ENCODE data around the gene LIF.

LIF gene

DNA sequence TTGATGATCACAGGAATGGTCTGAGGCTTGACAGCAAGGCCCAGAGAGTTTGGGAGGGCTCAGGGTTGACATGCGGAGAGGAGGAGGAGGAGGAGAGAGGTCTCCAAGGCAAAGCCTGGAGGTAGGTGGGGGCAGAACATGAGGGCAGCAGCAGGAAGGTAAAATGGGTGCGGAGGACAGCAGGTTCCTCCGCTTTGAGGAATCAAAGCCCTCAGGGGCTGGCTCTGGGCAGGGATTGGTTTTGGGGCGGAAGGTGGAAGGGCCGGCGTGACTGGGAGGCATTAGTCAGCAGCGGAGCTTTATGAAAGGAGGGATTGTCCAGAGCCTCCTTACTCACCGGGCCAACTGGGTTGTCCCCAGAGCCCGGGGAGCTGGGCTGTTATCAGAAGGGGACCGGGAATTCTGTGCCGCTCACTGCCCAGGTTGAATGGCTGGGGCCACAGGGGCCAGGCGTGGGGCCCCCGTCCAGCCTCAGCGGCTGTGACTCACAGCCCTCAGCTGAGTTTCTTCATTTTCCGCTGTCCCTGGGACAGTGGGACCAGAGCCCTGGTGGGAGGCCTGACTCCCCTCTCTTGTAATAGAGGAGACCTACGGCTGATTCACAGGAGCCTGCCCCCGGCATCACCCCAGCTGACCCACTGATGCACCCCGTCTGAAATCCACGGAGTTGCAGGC is 36.2 kb downstream of the LIF start:
- TF ChIP-seq, protein P1, sequence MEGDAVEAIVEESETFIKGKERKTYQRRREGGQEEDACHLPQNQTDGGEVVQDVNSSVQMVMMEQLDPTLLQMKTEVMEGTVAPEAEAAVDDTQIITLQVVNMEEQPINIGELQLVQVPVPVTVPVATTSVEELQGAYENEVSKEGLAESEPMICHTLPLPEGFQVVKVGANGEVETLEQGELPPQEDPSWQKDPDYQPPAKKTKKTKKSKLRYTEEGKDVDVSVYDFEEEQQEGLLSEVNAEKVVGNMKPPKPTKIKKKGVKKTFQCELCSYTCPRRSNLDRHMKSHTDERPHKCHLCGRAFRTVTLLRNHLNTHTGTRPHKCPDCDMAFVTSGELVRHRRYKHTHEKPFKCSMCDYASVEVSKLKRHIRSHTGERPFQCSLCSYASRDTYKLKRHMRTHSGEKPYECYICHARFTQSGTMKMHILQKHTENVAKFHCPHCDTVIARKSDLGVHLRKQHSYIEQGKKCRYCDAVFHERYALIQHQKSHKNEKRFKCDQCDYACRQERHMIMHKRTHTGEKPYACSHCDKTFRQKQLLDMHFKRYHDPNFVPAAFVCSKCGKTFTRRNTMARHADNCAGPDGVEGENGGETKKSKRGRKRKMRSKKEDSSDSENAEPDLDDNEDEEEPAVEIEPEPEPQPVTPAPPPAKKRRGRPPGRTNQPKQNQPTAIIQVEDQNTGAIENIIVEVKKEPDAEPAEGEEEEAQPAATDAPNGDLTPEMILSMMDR (conservative IDR thresholded peaks at IDR 0.05; ENCODE audit: low read depth, low read length): no peak
- DNase-seq (ENCODE audit: low read depth): peak; percentile 66
- no peak overlapping the region for H3K4me3 ChIP-seq (ENCODE audit: low read depth, low read length)

DNA sequence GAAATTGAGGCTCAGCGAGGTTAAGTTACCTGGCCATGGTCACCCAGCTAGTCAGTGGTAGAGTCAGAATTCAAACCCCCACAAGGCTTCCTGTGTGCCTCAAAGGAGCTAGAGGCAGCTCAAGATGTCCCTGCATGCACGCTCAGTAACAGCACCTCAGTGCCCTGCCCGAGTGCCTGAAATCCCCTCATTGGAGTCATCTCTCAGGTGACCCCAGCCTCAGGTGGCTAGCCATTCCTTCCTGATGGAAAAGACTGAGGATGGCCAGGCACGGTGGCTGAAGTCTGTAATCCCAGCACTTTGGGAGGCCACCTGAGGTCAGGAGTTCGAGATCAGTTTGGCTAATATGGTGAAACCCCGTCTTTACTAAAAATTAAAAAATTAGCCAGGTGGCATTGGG is 36.9 kb downstream of the LIF start:
- no peak for DNase-seq (ENCODE audit: low read depth)
- TF ChIP-seq, protein P1 (conservative IDR thresholded peaks at IDR 0.05; ENCODE audit: low read depth, low read length): no peak
- no peak overlapping the region for H3K4me3 ChIP-seq (ENCODE audit: low read depth, low read length)

DNA sequence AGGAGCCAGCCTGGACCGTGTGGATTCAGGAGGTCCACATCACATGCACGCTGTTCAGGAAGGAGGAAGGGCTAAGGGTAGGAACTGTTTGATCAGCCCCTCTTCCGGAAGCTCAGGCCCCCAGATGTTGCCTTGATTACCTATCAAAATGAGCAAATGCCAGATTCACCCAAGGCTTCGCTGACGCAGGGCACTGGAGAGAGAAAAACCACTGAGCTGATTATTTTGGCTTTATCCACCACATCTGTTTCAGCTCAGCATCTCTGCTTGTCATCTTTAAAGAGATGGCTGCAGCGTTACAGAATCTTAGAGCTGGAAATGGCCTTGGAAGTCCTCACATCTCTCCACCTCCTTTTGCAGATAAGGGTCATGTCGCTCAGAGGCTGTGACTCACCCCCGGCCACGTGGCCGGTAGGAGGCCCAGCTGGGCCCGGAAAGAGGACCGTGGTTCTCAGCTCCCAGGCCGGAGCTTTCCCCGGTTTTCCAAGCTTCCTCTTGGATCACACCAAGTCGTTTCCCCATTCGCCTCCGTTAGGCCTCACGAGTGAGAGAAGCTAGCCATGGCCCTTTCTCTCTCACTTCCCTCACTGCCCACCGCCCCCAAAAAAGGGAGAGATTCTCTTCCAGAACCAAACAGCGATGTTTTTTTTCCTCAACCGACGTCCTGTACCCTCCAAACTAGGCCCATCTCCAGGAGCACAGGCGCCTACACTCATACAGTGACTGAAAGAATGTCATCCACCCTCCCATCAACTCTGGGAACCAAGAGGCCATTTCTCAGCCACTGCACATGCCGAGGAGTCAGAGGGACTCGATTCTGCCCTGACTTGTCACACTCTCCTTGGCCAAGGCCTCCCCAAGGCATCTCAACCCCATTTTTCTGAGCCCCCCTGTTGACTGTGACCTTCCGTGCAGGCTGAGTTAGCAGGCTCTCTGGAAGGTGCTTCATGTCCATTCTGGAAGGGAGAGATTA is 37.6 kb downstream of the LIF start:
- TF ChIP-seq, protein P1 (conservative IDR thresholded peaks at IDR 0.05; ENCODE audit: low read depth, low read length): no peak
- peak; percentile 83 for DNase-seq (ENCODE audit: low read depth)
- no peak overlapping the region for H3K4me3 ChIP-seq (ENCODE audit: low read depth, low read length)

DNA sequence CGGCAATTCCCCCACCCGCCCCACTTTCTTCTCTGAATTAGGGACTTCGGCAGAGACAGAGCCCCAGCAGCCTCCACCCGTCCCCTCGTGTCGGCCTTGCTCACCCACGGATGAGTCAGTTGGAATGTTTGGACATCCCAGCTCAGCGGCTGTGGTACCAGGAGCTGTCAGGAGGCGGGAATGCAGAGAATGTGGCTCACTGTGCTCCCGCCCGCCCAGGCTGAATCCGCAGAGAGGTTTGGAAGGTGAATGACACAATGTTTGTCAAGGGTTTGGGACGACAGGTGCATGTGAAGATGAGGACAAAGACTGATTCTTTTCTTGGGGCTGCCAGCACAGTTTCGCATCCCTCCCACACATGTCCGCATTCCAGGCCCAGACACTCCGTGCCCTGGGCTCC is 39.6 kb downstream of the LIF start:
- TF ChIP-seq, protein P1 (conservative IDR thresholded peaks at IDR 0.05; ENCODE audit: low read depth, low read length): no peak
- DNase-seq (ENCODE audit: low read depth): peak; percentile 97
- no peak overlapping the region for H3K4me3 ChIP-seq (ENCODE audit: low read depth, low read length)

DNA sequence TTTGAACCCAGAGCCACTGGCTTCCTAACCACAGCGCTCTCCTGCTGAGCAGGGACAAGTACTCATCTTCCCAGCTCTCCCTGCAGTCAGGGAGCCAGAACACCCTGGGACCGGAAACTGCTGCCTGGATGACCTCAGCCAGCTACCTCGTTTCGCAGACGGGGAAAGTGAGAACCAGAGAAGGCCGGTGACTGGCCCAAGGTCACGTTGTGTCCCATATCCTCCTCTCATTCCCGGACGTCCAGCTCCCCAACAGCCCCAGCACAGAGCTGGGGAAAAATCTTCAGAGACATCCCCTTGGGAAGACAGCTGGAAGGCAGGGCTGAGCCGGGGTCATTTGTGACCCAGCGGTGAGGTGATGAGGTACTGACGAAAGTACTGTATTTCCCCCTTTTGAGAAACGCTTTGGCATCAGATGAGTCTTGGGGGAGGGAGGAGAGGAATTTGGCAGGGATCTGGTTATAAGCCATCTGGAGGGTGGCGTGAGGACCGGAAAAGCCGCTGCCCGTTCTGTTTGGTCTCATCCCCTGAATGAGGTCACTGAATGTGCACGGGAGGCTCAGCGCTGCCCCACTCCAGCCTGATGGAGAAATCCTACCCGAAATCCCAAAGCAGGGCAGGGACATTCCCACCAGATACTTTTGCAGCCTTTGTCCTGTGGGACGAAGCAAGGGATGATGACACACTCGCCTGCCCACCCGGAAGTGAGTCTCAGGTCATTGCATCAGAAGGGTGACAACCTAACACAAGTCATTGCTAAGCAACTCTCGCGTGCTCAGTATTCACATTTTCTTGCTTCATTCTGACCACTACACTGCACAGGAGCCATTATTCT is 41.1 kb downstream of the LIF start:
- TF ChIP-seq, protein P1 (conservative IDR thresholded peaks at IDR 0.05; ENCODE audit: low read depth, low read length): no peak
- H3K4me3 ChIP-seq (ENCODE audit: low read depth, low read length): no peak overlapping the region
- DNase-seq (ENCODE audit: low read depth): peak; percentile 94

DNA sequence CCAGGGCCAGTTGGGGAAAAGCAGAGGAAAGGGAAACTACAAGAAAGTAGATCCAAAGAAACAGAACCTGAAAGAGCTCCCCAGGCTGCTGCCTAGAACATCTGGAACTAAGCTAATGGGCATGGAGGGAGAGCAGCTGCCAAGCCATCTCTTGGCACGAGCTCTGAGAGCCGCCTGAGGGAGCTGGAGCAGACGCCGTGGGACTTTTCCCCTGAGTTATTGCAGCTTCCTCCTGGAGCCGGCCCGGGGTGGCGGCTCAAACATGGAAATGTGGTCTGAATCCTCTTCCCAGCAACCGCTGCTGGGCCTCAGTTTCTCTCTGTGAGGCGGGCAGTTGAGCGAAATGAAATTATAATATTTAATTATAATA is 41.8 kb downstream of the LIF start:
- TF ChIP-seq, protein P1 (conservative IDR thresholded peaks at IDR 0.05; ENCODE audit: low read depth, low read length): no peak
- DNase-seq (ENCODE audit: low read depth): peak; percentile 44
- H3K4me3 ChIP-seq (ENCODE audit: low read depth, low read length): no peak overlapping the region

All from choroid plexus epithelial cell (primary cell).